Measurements from ENCODE around the gene NUP214.
"Not testable (repeated sequence)": the region's sequence is repeated elsewhere in the genome, so short reads cannot be mapped to it uniquely, and the experiment has no call there.

Gene NUP214

DNA sequence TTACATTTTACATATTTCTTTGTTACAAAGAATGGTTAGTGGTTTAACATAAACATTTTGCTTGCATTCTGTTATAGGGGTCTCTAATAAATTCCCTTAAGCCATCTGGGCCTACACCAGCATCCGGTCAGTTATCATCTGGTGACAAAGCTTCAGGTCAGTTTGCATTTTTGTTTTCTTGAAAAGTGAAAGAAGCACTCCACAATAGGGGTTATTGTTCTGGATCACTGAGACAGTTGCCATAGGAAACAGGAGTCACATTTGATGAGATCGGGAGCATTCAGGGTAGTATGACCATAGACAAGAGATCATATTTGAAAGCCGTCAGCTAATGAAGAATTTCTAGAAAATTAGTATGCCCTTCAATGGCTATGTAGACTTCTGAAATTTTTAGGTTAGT lies 63.6 kb downstream of the NUP214 start:
- Histone ChIP-seq H3K27me3 (ENCODE audit: control insufficient read depth in 2 of 2, insufficient read depth in 2 of 2, low read length in 2 of 2) (no peaks in the 10 kb centered on the region), H3K4me1 (ENCODE audit: control insufficient read depth in 2 of 2, insufficient read depth in 2 of 2, low read length in 2 of 2) (no peaks in the 10 kb centered on the region), H3K9ac (ENCODE audit: low read depth in 1 of 2, low read length in 2 of 2) (no peak overlapping the region), H3K9me3 (ENCODE audit: control insufficient read depth in 2 of 2, low read length in 2 of 2) (no peaks in the 10 kb centered on the region), H3K36me3 (ENCODE audit: control insufficient read depth in 2 of 2, insufficient read depth in 2 of 2, low read length in 2 of 2) (peaks cover 48 to 50% of the 10 kb centered on the region in 2 donors), H3K4me3 (ENCODE audit: low read length in 2 of 2) (no peak overlapping the region), H3K27ac (ENCODE audit: low read depth in 2 of 2, low read length in 2 of 2) (no peak overlapping the region)

DNA sequence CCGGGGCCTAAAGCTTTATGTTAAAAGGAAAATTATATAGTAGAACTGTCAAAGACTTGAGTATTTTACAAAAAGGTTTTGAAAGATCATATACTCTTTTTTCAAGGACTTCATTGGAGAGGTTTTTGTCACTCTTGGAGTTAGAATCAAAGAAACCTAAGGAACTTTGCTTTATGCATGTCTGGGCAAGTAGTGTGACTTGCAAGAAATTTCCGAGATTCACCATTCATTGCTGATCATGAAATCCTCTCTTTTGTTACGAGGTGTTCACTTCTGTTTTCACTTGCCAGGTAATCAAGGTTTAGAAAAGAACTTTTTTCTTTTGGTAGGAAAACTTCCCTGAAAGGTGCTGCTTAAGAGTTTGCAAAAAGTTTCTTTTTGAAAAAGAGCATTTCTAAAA lies 64.8 kb downstream of the NUP214 start:
- Histone ChIP-seq H3K27ac (ENCODE audit: low read depth in 2 of 2, low read length in 2 of 2) (no peak overlapping the region), H3K36me3 (ENCODE audit: control insufficient read depth in 2 of 2, insufficient read depth in 2 of 2, low read length in 2 of 2) (peaks cover 54 to 56% of the 10 kb centered on the region in 2 donors), H3K9me3 (ENCODE audit: control insufficient read depth in 2 of 2, low read length in 2 of 2) (no peaks in the 10 kb centered on the region), H3K4me3 (ENCODE audit: low read length in 2 of 2) (no peak overlapping the region), H3K9ac (ENCODE audit: low read depth in 1 of 2, low read length in 2 of 2) (no peak overlapping the region), H3K4me1 (ENCODE audit: control insufficient read depth in 2 of 2, insufficient read depth in 2 of 2, low read length in 2 of 2) (no peaks in the 10 kb centered on the region), H3K27me3 (ENCODE audit: control insufficient read depth in 2 of 2, insufficient read depth in 2 of 2, low read length in 2 of 2) (no peaks in the 10 kb centered on the region)

GRCh38 chr9:131191032-131191431 lies 65.6 kb downstream of the NUP214 start:
- H3K4me3 ChIP-seq (ENCODE audit: low read length in 2 of 2); H3K9ac ChIP-seq (ENCODE audit: low read depth in 1 of 2, low read length in 2 of 2); H3K4me1 ChIP-seq (ENCODE audit: control insufficient read depth in 2 of 2, insufficient read depth in 2 of 2, low read length in 2 of 2); H3K9me3 ChIP-seq (ENCODE audit: control insufficient read depth in 2 of 2, low read length in 2 of 2); H3K27ac ChIP-seq (ENCODE audit: low read depth in 2 of 2, low read length in 2 of 2); H3K27me3 ChIP-seq (ENCODE audit: control insufficient read depth in 2 of 2, insufficient read depth in 2 of 2, low read length in 2 of 2): not testable (repeated sequence)
- peaks cover 54 to 55% of the 10 kb centered on the region in 2 donors for H3K36me3 ChIP-seq (ENCODE audit: control insufficient read depth in 2 of 2, insufficient read depth in 2 of 2, low read length in 2 of 2)

DNA sequence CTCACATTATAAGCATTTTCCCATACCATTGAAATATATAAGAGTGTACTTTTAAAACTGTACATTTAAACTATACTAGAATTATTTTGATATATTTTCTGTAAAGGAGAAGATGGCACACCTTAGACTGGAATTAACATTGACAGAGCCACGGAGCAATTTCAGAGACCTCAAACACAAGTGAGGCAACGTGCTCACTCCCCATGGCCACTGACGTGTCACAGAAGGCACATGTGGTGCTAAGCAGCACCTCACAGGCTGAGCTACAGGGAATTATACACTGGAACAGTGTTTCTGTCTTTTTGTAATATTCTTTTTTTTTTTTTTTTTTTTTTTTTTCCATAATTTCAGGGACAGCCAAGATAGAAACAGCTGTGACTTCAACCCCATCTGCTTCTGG lies 66.5 kb downstream of the NUP214 start:
- Histone ChIP-seq H3K9me3 (ENCODE audit: control insufficient read depth in 2 of 2, low read length in 2 of 2) (no peaks in the 10 kb centered on the region), H3K27me3 (ENCODE audit: control insufficient read depth in 2 of 2, insufficient read depth in 2 of 2, low read length in 2 of 2) (no peaks in the 10 kb centered on the region), H3K9ac (ENCODE audit: low read depth in 1 of 2, low read length in 2 of 2) (no peak overlapping the region), H3K4me1 (ENCODE audit: control insufficient read depth in 2 of 2, insufficient read depth in 2 of 2, low read length in 2 of 2) (no peaks in the 10 kb centered on the region), H3K4me3 (ENCODE audit: low read length in 2 of 2) (no peak overlapping the region), H3K27ac (ENCODE audit: low read depth in 2 of 2, low read length in 2 of 2) (no peak overlapping the region), H3K36me3 (ENCODE audit: control insufficient read depth in 2 of 2, insufficient read depth in 2 of 2, low read length in 2 of 2) (peaks cover 52 to 53% of the 10 kb centered on the region in 2 donors)

- H3K27ac ChIP-seq (ENCODE audit: low read depth in 2 of 2, low read length in 2 of 2), result no peak overlapping the region
- no peak overlapping the region for H3K4me3 ChIP-seq (ENCODE audit: low read length in 2 of 2)
- no peaks in the 10 kb centered on the region for H3K27me3 ChIP-seq (ENCODE audit: control insufficient read depth in 2 of 2, insufficient read depth in 2 of 2, low read length in 2 of 2)
- H3K9ac ChIP-seq (ENCODE audit: low read depth in 1 of 2, low read length in 2 of 2), result no peak overlapping the region
- no peaks in the 10 kb centered on the region for H3K4me1 ChIP-seq (ENCODE audit: control insufficient read depth in 2 of 2, insufficient read depth in 2 of 2, low read length in 2 of 2)
- H3K36me3 ChIP-seq (ENCODE audit: control insufficient read depth in 2 of 2, insufficient read depth in 2 of 2, low read length in 2 of 2), result peaks cover 52 to 58% of the 10 kb centered on the region in 2 donors
- no peaks in the 10 kb centered on the region for H3K9me3 ChIP-seq (ENCODE audit: control insufficient read depth in 2 of 2, low read length in 2 of 2)
Measured at GRCh38 chr9:131193051-131193450, 67.7 kb downstream of the NUP214 start.

DNA sequence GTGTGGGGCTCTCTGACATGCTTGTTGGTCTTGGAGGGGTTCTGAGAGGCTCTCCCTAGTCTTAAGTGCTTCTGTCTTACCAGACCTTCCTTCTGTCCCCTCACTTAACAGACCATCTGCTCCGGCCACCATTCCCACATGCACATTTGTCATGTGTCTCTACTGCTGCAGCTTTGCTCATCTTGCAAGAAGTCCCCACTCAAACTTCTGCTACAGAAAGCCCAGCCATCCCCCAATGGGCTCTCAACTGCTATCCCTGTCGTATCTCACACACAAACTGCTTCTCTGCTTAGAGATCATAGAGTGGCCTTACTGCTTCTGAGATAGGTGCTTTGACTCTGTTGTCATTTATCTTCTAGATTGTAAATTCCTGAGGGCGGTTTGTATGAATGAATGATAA lies 69.4 kb downstream of the NUP214 start:
- no peak overlapping the region for H3K27ac ChIP-seq (ENCODE audit: low read depth in 2 of 2, low read length in 2 of 2)
- no peaks in the 10 kb centered on the region for H3K27me3 ChIP-seq (ENCODE audit: control insufficient read depth in 2 of 2, insufficient read depth in 2 of 2, low read length in 2 of 2)
- no peaks in the 10 kb centered on the region for H3K9me3 ChIP-seq (ENCODE audit: control insufficient read depth in 2 of 2, low read length in 2 of 2)
- no peak overlapping the region for H3K9ac ChIP-seq (ENCODE audit: low read depth in 1 of 2, low read length in 2 of 2)
- no peaks in the 10 kb centered on the region for H3K4me1 ChIP-seq (ENCODE audit: control insufficient read depth in 2 of 2, insufficient read depth in 2 of 2, low read length in 2 of 2)
- no peak overlapping the region for H3K4me3 ChIP-seq (ENCODE audit: low read length in 2 of 2)
- peaks cover 50 to 57% of the 10 kb centered on the region in 2 donors for H3K36me3 ChIP-seq (ENCODE audit: control insufficient read depth in 2 of 2, insufficient read depth in 2 of 2, low read length in 2 of 2)

- Histone ChIP-seq H3K27ac (ENCODE audit: low read depth in 2 of 2, low read length in 2 of 2) (no peak overlapping the region), H3K27me3 (ENCODE audit: control insufficient read depth in 2 of 2, insufficient read depth in 2 of 2, low read length in 2 of 2) (no peaks in the 10 kb centered on the region), H3K4me3 (ENCODE audit: low read length in 2 of 2) (no peak overlapping the region), H3K9ac (ENCODE audit: low read depth in 1 of 2, low read length in 2 of 2) (no peak overlapping the region), H3K4me1 (ENCODE audit: control insufficient read depth in 2 of 2, insufficient read depth in 2 of 2, low read length in 2 of 2) (no peaks in the 10 kb centered on the region), H3K9me3 (ENCODE audit: control insufficient read depth in 2 of 2, low read length in 2 of 2) (no peaks in the 10 kb centered on the region), H3K36me3 (ENCODE audit: control insufficient read depth in 2 of 2, insufficient read depth in 2 of 2, low read length in 2 of 2) (peaks cover 58 to 62% of the 10 kb centered on the region in 2 donors)
Measured at GRCh38 chr9:131197160-131197911, 72.0 kb downstream of the NUP214 start.

DNA sequence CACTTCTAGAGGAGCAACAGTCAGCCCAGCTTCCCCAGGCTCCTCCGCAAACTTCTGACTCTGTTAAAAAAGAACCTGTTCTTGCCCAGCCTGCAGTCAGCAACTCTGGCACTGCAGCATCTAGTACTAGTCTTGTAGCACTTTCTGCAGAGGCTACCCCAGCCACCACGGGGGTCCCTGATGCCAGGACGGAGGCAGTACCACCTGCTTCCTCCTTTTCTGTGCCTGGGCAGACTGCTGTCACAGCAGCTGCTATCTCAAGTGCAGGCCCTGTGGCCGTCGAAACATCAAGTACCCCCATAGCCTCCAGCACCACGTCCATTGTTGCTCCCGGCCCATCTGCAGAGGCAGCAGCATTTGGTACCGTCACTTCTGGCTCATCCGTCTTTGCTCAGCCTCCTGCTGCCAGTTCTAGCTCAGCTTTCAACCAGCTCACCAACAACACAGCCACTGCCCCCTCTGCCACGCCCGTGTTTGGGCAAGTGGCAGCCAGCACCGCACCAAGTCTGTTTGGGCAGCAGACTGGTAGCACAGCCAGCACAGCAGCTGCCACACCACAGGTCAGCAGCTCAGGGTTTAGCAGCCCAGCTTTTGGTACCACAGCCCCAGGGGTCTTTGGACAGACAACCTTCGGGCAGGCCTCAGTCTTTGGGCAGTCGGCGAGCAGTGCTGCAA lies 72.8 kb downstream of the NUP214 start:
- Histone ChIP-seq H3K4me1 (ENCODE audit: control insufficient read depth in 2 of 2, insufficient read depth in 2 of 2, low read length in 2 of 2) (no peaks in the 10 kb centered on the region), H3K4me3 (ENCODE audit: low read length in 2 of 2) (no peak overlapping the region), H3K27me3 (ENCODE audit: control insufficient read depth in 2 of 2, insufficient read depth in 2 of 2, low read length in 2 of 2) (no peaks in the 10 kb centered on the region), H3K27ac (ENCODE audit: low read depth in 2 of 2, low read length in 2 of 2) (no peak overlapping the region), H3K9ac (ENCODE audit: low read depth in 1 of 2, low read length in 2 of 2) (no peak overlapping the region), H3K9me3 (ENCODE audit: control insufficient read depth in 2 of 2, low read length in 2 of 2) (no peaks in the 10 kb centered on the region), H3K36me3 (ENCODE audit: control insufficient read depth in 2 of 2, insufficient read depth in 2 of 2, low read length in 2 of 2) (peaks cover 56 to 59% of the 10 kb centered on the region in 2 donors)

GRCh38 chr9:131201856-131202255 lies 76.5 kb downstream of the NUP214 start:
- Histone ChIP-seq H3K4me3 (ENCODE audit: low read length in 2 of 2) (no peak overlapping the region), H3K9me3 (ENCODE audit: control insufficient read depth in 2 of 2, low read length in 2 of 2) (no peaks in the 10 kb centered on the region), H3K36me3 (ENCODE audit: control insufficient read depth in 2 of 2, insufficient read depth in 2 of 2, low read length in 2 of 2) (peaks cover 54 to 63% of the 10 kb centered on the region in 2 donors), H3K4me1 (ENCODE audit: control insufficient read depth in 2 of 2, insufficient read depth in 2 of 2, low read length in 2 of 2) (no peaks in the 10 kb centered on the region), H3K27ac (ENCODE audit: low read depth in 2 of 2, low read length in 2 of 2) (no peak overlapping the region), H3K9ac (ENCODE audit: low read depth in 1 of 2, low read length in 2 of 2) (no peak overlapping the region), H3K27me3 (ENCODE audit: control insufficient read depth in 2 of 2, insufficient read depth in 2 of 2, low read length in 2 of 2) (no peaks in the 10 kb centered on the region)

DNA sequence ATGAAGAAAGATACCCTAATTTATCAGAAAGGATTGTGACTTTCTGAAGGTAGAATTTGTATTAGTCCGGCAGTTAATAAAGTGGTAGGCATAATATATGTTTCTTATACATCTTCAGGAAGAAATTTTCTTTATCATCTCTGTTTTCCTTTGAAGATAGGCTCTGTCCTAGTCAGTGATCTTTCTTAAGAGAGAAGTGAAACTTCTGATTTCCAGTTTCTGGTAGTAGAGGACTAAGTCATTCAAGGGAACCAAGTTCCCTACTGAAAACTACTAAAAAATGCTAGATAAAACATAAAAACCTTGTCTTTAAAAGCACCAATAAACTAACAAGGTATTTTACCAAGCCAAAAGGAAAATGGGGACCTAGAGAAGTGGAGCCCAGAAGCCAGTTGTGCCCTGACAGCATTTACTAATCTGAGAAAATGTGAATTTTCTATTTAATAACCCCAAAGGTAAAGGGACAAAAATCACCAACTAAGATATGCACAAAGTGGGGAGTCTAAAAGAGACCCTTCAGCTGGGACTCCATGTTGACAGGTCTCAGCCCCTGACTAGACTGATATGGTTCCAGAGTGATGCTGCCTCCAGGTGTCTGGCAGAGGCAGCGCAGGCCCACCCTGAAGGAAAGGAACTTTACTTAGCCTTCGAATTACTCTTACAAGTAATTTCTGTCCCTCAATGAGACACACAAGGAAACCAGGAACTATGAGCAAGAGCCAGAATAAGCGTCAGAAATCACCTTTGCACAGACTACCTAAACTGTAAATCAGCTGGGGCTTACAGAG lies 78.2 kb downstream of the NUP214 start:
- Histone ChIP-seq H3K4me3 (ENCODE audit: low read length in 2 of 2) (no peak overlapping the region), H3K9me3 (ENCODE audit: control insufficient read depth in 2 of 2, low read length in 2 of 2) (no peaks in the 10 kb centered on the region), H3K27me3 (ENCODE audit: control insufficient read depth in 2 of 2, insufficient read depth in 2 of 2, low read length in 2 of 2) (no peaks in the 10 kb centered on the region), H3K36me3 (ENCODE audit: control insufficient read depth in 2 of 2, insufficient read depth in 2 of 2, low read length in 2 of 2) (peaks cover 49 to 57% of the 10 kb centered on the region in 2 donors), H3K9ac (ENCODE audit: low read depth in 1 of 2, low read length in 2 of 2) (no peak overlapping the region), H3K27ac (ENCODE audit: low read depth in 2 of 2, low read length in 2 of 2) (no peak overlapping the region), H3K4me1 (ENCODE audit: control insufficient read depth in 2 of 2, insufficient read depth in 2 of 2, low read length in 2 of 2) (no peaks in the 10 kb centered on the region)

Data from mucosa of rectum (tissue), 2 donors.